Stimulated activated effector memory CD8-positive, alpha-beta T cell treated with anti-CD3 and anti-CD28 coated beads, Interleukin-12 subunit alpha, Interleukin-12 subunit beta, amount 100 ng/mL, for 72 hours (primary cell): ENCODE measurements around the gene DRC1.

Experiments used
- ATAC-seq: fragments of 150-1000 bp; cut with Tn5 transposase; 2 replicates; pipeline ENCODE4 v1.10.0; 2021
- DNase-seq, 2 donors: peaks; one replicate each; pipeline ENCODE4 v3.0.0; 2021 to 2022; ENCODE audit warnings: low spot score in 2 of 2
- H3K27ac Mint-ChIP-seq: one replicate; pipeline ENCODE4 v1.8.0; 2022; ENCODE audit warnings: mild to moderate bottlenecking, mixed read lengths
- H3K36me3 Mint-ChIP-seq: one replicate; pipeline ENCODE4 v1.8.0; 2022; ENCODE audit warnings: mild to moderate bottlenecking, mixed read lengths
- H3K4me1 Mint-ChIP-seq: one replicate; pipeline ENCODE4 v1.8.0; 2022; ENCODE audit warnings: mixed read lengths
- H3K4me3 Mint-ChIP-seq: one replicate; pipeline ENCODE4 v1.8.0; 2022; ENCODE audit warnings: mild to moderate bottlenecking, mixed read lengths
- H3K9me3 Mint-ChIP-seq: one replicate; pipeline ENCODE4 v1.8.0; 2022; ENCODE audit warnings: mixed read lengths

The DRC1 gene

DNA sequence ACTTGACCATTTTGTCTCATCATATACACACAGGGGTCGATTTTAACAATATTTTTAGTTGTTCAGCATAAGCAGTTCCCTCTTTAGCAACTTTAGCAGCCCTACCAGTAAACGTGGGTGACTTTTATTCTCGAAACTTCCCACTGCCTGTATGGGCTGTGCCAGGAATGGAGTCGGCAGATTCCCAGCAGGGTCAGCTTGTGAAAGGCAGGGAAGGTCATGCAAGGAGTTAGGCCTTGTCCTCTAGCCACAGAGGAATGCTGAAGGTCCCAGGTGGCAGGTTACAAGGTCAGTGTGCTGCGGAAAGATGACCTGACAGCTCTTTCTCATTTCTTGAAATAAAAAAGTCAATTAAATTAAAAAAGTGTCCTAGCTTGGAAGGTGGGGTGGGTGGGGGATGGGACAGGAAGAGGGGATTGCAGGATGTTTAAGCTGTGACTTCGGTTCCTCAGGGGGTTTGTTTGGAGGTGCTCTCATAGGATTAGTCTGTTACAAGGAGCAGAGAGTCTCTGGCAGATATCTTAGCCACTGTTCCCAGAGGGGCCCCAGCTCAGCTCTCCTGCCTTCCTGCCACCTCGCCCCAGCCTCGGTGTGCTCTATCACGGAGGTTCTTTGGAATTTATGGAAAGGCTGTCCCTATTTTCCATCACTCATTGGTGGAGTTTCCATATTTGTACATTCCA lies 21.4 kb downstream of the DRC1 start:
- ATAC-seq (no peak), DNase-seq (no peak)
- Mint-ChIP-seq H3K27ac (no peak overlapping the region), H3K4me1 (no peaks in the 10 kb centered on the region), H3K36me3 (no peaks in the 10 kb centered on the region), H3K4me3 (no peak overlapping the region), H3K9me3 (no peaks in the 10 kb centered on the region)

DNA sequence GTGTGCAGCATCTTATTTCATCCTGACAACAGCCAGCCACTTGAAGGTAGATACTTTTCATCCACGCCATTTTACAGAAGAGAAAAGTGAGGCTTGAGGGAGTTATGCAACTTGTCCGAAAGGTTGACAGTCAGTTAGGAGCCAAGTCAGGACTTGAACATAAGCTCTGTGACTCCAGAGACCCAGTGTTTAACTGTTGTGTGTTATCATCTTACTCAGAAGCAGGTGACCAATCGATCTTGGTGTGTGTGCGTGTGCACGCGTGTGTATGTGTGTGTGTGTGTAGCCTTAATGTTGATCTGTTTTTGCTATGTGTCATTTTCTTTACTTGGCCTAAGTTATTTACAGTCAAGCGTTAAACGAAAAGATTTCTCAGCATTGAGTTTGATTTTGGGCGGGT lies 22.0 kb downstream of the DRC1 start:
- Mint-ChIP-seq H3K9me3 (no peaks in the 10 kb centered on the region), H3K4me3 (no peak overlapping the region), H3K36me3 (no peaks in the 10 kb centered on the region), H3K27ac (no peak overlapping the region), H3K4me1 (no peaks in the 10 kb centered on the region)
- DNase-seq, result no peak
- no peak for ATAC-seq

DNA sequence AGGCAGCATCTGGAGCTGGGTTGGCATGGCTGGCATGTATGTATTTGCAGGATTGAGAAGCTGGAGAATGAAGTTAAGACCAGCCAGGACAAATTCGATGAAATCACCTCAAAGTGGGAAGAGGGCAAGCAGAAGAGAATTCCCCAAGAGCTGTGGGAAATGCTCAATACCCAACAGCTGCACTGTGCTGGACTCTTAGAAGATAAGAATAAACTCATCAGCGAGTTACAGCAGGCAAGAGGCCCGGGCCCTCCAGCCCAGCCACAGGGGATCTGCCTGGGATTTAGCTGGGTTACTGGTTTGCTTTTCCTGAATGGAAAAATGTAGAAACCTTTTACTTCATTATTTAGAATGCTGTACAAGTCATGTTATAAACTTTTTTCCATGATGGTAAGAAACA lies 22.5 kb downstream of the DRC1 start:
- Mint-ChIP-seq H3K9me3 (no peaks in the 10 kb centered on the region), H3K4me1 (no peaks in the 10 kb centered on the region)

DNA sequence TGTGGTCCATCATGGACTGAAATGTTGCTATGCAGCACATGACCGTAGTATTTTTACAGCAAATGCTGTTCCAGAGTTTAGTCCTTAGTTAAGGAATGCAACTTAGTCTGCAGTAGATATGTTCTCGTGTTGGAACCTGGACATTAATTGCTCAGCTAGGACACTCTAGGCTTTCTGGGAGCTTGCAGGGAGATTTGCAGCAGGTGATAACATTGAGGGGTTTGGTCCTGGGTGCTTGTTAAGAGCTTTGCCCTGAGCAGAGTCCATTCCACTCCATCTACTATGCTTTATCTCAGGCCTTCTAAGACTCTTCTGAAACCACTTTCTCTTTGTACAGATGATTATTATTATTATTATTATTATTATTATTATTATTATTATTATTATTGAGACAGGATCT lies 27.1 kb downstream of the DRC1 start:
- no peaks in the 10 kb centered on the region for H3K9me3 Mint-ChIP-seq
- no peaks in the 10 kb centered on the region for H3K4me1 Mint-ChIP-seq
- no peak overlapping the region for H3K27ac Mint-ChIP-seq
- DNase-seq (no peak), ATAC-seq (no peak)
- no peak overlapping the region for H3K4me3 Mint-ChIP-seq
- H3K36me3 Mint-ChIP-seq, result no peaks in the 10 kb centered on the region

More for the DNA sequence above, 22.5 kb downstream of the DRC1 start:
- no peak for DNase-seq
- ATAC-seq, result no peak
- Mint-ChIP-seq H3K4me3 (no peak overlapping the region), H3K36me3 (no peaks in the 10 kb centered on the region), H3K27ac (no peak overlapping the region)

DNA sequence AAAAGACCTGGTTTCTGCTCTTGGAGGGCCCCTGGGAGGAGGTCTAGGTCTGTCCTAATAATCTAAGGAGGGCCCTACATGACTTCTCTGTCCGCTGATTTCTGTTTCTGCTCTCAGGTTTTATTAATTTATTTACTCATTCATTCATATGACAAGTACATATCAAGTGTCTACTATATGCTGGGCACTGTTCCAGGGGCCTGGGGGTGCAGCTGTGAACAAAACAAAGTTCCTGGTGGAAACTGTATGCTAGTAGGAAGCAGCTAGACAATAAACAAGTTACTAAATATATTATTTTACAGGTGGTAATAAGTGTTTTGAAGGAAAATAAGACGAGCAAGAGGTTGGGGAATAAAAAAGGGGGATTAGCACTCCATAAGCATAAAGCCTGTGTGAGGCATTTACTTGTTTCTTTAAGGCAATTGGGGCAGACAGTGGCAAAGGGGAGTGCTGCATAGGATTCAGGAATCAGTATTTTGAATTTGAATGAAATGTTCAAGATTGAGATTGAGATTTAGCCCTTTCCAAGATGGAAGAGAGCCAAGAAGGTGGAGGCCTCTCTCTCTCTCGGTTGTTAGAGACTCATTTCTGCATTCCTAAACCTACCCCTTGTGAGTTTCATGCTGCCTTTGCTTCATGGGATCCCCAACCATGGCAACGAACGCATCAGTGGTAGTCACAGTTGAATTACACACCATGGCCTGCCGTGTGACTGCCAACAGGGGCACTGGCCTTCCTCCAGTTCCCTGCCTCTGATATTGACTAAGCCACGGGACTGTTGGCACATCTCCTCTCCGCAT lies 28.3 kb downstream of the DRC1 start:
- Mint-ChIP-seq H3K4me3 (no peak overlapping the region), H3K36me3 (no peaks in the 10 kb centered on the region), H3K4me1 (no peaks in the 10 kb centered on the region), H3K9me3 (no peaks in the 10 kb centered on the region), H3K27ac (no peak overlapping the region)
- ATAC-seq (no peak), DNase-seq (no peak)

DNA sequence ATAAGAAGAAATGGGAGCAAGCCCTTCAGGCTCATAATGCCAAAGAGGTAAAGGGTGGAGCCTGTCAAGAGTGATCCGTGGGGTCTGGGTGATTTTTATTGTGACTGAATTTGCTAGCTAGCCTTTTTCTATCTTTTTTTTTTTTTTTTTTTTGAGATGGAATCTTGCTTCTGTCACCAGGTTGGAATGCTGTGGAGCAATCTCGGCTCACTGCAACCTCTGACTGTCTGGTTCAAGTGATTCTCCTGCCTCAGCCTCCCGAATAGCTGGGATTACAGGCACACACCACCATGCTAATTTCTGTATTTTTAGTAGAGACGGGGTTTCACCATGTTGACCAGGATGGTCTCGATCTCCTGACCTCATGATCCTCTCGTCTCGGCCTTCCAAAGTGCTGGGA lies 29.1 kb downstream of the DRC1 start:
- ATAC-seq (no peak), DNase-seq (no peak)
- H3K36me3 Mint-ChIP-seq, result no peaks in the 10 kb centered on the region
- H3K27ac Mint-ChIP-seq, result no peak overlapping the region
- no peak overlapping the region for H3K4me3 Mint-ChIP-seq
- no peaks in the 10 kb centered on the region for H3K9me3 Mint-ChIP-seq
- H3K4me1 Mint-ChIP-seq, result no peaks in the 10 kb centered on the region

DNA sequence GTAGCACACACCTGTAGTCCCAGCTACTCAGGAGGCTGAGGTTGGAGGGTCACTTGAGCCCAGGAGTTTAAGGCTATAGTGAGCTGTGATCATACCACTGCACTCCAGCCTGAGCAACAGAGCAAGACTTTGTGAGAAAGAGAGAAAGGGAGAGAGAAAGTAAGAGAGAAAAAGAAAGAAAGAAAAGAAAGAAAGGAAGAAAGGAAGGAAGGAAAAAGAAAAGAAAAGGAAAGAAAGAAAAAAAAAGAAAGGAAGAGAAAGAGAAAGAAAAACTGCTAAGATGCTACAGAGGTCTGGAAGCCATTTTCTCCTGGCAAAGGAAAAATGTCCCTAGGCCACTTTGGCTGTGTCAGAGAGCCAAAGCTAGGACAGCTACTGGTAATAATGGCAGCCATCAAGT lies 30.6 kb downstream of the DRC1 start:
- Mint-ChIP-seq H3K9me3 (no peaks in the 10 kb centered on the region), H3K4me1 (no peaks in the 10 kb centered on the region), H3K4me3 (no peak overlapping the region), H3K36me3 (no peaks in the 10 kb centered on the region), H3K27ac (no peak overlapping the region)
- DNase-seq, result no peak
- no peak for ATAC-seq

DNA sequence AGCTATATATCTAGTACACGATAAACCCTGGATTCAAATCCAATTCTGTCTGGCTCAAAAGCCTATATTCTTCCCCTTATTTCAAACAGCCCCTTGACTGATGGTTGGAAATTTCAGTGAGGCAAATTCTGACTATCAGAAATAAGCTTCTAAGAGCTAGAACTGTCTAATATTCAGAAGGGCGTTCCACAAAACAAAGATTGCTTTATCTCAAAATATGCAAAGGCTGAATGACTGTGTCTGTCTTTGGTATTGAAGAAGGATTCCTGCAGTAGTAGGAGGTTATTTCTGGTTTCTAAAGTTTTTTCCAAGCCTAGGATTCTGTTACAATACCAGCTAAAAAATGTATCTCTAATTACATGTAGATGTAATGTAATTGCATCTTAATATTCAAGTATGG lies 31.1 kb downstream of the DRC1 start:
- Mint-ChIP-seq H3K27ac (no peak overlapping the region), H3K9me3 (no peaks in the 10 kb centered on the region), H3K4me1 (no peaks in the 10 kb centered on the region), H3K4me3 (no peak overlapping the region), H3K36me3 (no peaks in the 10 kb centered on the region)
- DNase-seq (no peak), ATAC-seq (no peak)

DNA sequence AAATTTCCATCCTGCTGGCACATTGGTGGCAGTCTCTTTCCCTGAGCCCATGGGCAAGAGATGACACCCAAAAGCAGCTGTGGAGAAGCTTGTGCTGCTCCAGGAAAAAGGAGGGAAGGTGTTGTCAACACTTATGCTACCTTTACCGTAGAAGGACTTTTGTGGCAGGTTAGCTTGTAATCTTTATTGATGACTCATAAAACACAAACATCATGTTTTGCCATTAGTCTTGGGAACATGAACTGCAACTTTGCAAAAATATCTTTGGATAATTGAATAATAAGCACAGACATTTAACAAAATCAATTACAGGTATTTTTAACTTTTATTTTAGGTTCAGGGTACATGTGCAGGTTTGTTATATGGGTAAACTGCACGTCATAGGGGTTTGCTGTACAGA lies 33.4 kb downstream of the DRC1 start:
- H3K4me3 Mint-ChIP-seq, result no peak overlapping the region
- no peaks in the 10 kb centered on the region for H3K36me3 Mint-ChIP-seq
- no peak overlapping the region for H3K27ac Mint-ChIP-seq
- ATAC-seq, result no peak
- no peak for DNase-seq
- no peaks in the 10 kb centered on the region for H3K9me3 Mint-ChIP-seq
- no peaks in the 10 kb centered on the region for H3K4me1 Mint-ChIP-seq

DNA sequence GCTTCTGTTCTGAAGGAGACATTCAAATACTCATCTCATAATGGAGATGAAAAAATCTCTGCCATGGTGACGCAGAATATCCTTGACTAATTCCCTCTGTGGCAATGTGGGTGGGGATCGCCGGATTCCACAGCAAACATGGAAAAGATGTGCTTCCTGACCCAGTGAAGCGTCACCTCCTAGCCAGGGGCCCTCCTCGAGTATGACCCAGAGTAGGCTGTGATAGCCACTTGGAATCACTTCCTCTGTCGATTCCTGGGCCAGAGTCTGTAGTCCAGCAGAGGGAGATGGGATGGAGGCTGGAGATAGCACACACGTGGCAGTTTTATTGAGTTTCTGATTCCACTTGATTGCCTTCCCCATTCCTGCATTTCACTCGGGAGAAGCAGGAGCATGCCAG lies 36.8 kb downstream of the DRC1 start:
- H3K4me1 Mint-ChIP-seq, result no peaks in the 10 kb centered on the region

DNA sequence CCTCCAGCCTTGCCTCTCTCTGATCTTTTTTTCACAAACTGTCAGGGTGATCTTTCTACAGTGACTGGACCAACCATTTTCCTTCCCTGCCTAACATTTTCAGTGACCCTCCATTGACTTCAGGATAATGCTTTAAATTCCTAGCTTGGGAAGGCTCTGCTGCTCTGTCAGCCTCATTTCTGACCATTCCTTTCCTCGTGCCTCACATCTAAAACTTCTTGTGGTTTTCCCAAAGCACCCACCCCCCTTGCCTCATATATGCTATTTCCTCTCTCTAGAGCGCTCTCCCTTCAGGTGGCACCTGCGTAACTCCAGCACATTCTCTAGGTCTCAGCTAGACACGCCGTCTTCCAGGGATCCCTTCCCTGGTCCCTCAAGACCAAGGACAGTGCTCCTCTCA lies 37.2 kb downstream of the DRC1 start:
- no peaks in the 10 kb centered on the region for H3K9me3 Mint-ChIP-seq
- no peak overlapping the region for H3K27ac Mint-ChIP-seq
- ATAC-seq (no peak), DNase-seq (no peak)
- no peaks in the 10 kb centered on the region for H3K36me3 Mint-ChIP-seq
- no peaks in the 10 kb centered on the region for H3K4me1 Mint-ChIP-seq
- H3K4me3 Mint-ChIP-seq, result no peak overlapping the region

More for the DNA sequence above, 36.8 kb downstream of the DRC1 start:
- no peaks in the 10 kb centered on the region for H3K36me3 Mint-ChIP-seq
- ATAC-seq (no peak), DNase-seq (no peak)
- H3K27ac Mint-ChIP-seq, result no peak overlapping the region
- no peaks in the 10 kb centered on the region for H3K9me3 Mint-ChIP-seq
- H3K4me3 Mint-ChIP-seq, result no peak overlapping the region

DNA sequence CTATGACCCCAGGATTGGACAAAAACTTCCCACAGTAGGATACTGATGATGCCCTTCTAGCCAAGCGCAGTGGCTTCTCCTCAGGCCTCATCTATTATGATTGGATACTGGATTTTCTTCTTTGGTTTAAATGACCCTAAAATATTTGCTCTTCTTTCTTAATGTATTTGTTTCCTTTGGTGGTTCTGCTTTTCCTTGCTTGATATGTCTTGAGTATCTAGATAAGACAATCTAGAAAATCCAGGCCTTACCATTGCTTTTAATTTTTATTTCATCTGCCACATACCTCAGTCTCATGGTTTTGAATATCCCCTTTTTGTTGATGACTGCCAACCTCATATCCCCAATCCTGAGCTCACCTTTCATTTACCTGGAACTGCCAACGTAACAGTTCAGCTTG lies 40.6 kb downstream of the DRC1 start:
- DNase-seq (no peak), ATAC-seq (no peak)
- H3K27ac Mint-ChIP-seq, result no peak overlapping the region
- H3K4me3 Mint-ChIP-seq, result no peak overlapping the region
- H3K4me1 Mint-ChIP-seq, result no peaks in the 10 kb centered on the region
- no peaks in the 10 kb centered on the region for H3K9me3 Mint-ChIP-seq
- no peaks in the 10 kb centered on the region for H3K36me3 Mint-ChIP-seq

DNA sequence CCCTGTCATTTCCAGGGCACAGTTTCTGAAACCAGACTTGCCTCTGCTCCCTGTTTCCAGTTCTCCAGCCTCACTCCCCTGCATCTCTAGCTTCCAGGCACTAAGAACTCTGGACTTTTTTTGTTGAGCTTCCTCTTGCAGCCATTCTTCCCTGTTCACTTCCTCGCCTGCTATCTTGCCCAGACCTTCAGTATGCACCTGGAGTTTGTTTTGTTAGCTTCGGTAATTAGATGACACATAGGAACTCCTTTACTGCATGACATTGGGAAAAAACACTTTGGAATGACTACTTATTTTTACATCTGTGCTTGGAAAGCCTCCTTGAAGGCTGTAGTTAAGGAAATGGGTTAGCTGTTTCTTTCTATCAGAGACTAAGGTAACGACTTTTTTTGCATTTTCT lies 41.0 kb downstream of the DRC1 start:
- Mint-ChIP-seq H3K9me3 (no peaks in the 10 kb centered on the region), H3K27ac (no peak overlapping the region), H3K4me3 (no peak overlapping the region), H3K4me1 (no peaks in the 10 kb centered on the region), H3K36me3 (no peaks in the 10 kb centered on the region)
- DNase-seq, result no peak
- no peak for ATAC-seq

DNA sequence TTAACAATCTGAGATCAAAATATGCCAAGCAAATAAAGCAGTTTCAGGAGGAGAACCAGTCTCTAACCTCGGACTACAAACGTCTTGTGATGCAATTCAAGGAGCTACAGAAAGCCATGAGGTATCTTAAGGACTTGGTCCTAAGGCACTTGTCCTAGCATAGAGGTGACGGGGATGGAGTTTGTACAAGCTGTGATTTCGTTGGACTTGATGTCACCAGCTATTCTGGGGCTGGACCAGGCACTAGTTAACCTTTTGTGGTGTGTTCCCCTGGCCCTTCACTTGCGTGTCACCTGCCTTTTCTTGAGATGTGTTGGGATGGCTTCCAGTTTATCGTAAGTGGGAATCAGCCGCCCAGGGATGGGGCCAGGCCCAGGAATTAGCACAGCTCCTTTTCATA lies 42.5 kb downstream of the DRC1 start:
- H3K27ac Mint-ChIP-seq, result no peak overlapping the region
- H3K4me1 Mint-ChIP-seq, result no peaks in the 10 kb centered on the region
- H3K9me3 Mint-ChIP-seq, result no peaks in the 10 kb centered on the region
- DNase-seq (no peak), ATAC-seq (peak; percentile 11)
- H3K36me3 Mint-ChIP-seq, result no peaks in the 10 kb centered on the region
- H3K4me3 Mint-ChIP-seq, result no peak overlapping the region

DNA sequence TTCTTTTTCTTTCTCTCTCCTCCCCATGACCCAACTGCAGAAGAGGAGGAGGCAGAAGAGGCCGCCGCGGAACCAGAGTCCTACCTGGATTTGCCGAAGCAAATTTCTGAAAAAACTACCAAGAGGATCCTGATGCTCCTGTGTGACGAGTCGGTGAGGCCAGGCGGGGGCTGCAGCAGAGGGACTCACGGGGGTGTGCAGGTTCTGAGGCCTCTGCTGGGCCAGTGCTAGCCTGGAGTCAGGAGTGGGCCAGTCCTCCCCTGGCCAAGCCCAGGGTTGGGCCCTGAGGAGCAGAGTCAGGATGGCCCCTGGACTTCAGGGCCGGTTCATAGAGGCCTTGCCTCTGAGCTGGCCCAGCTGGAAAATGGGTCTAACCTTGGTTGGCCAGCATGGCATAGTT lies 46.9 kb downstream of the DRC1 start:
- ATAC-seq, result peak; percentile 42
- H3K36me3 Mint-ChIP-seq, result no peaks in the 10 kb centered on the region
- no peak for DNase-seq
- no peak overlapping the region for H3K4me3 Mint-ChIP-seq
- no peak overlapping the region for H3K27ac Mint-ChIP-seq
- H3K4me1 Mint-ChIP-seq, result no peaks in the 10 kb centered on the region
- H3K9me3 Mint-ChIP-seq, result no peaks in the 10 kb centered on the region

DNA sequence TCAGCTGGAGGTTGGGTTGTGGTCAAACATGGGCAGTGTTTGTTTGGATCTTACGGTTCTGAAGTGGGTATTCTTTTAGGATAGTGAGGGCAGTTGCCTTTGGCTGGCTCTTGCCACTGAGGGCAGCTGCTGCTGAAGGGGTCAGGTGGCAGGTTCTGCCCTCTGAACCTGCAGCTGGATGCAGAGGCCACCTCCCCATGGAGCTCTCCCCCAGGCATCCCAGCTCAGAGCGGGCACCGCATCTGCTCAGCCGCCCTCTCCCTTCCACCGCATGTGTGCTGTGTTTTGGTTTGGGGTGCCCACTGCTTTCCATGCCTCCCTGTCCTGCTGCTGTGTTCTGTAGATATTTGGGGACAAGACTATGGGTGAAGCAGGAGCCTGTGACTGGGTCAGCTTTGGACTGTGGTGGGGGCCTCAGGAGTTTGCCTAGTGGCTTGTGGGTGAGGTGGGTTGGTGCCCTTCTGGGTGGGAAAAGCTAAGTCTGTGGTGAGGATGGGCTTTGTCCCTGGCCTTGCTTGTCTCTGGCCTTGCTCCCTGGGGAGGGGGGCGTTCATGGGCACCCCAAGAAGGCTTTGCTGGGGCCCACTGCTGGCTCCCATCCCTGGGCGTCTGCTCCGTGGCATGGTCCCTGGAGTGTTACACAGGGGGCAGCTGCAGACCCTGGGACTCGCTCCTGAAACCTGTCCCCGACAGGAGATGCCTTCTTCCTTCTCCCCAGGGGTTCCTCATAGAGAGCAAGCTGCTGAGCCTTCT lies 47.7 kb downstream of the DRC1 start:
- Mint-ChIP-seq H3K9me3 (no peaks in the 10 kb centered on the region), H3K4me3 (no peak overlapping the region), H3K4me1 (no peaks in the 10 kb centered on the region), H3K36me3 (no peaks in the 10 kb centered on the region), H3K27ac (no peak overlapping the region)
- DNase-seq, result no peak
- peak; percentile 37 for ATAC-seq
